ENCODE measurements around the gene RELB. TPM values are rescaled to one million over a fixed set of nuclear protein-coding genes. Genes with fewer than 3 reads are reported as not detected.
A peak's percentile ranks its signal among the peaks of the same experiment; 100 is the strongest.

The RELB gene
- total and polyA plus RNA-seq, 10 of the 15 experiments (the other 5 are each of a cell fraction or from before 2014, with no cell fraction given): 0.66 to 43.8 (median 12.8) TPM

GRCh38 chr19:44968670-44969069 lies 32.6 kb upstream of the RELB start:
- intact Hi-C loops (cut with micrococcal nuclease; ENCODE audit: unreplicated experiment) (no loop called here), in situ Hi-C loops (cut with MboI) (no loop called here)
- 91% methylated on average over 4 of the region's 4 CpGs for WGBS (ENCODE audit: insufficient coverage, insufficient replicate concordance, low lambda C conversion rate, missing lambda C conversion rate)
- ATAC-seq: no peak
- no peak overlapping the region for H3K9ac ChIP-seq (ENCODE audit: control insufficient read depth, insufficient read depth, low read length)
- H3K79me2 ChIP-seq (ENCODE audit: control insufficient read depth, insufficient read depth, low read length): no peaks in the 10 kb centered on the region; the same call in none of the 2 replicates
- RAD21 ChIA-PET (ENCODE audit: unreplicated experiment): no interaction called here
- SMC1A ChIA-PET (ENCODE audit: uncharacterized antibody, unreplicated experiment): no interaction called here
- no peak for FAIRE-seq
- no peak overlapping the region for H2AFZ ChIP-seq (ENCODE audit: control insufficient read depth, low read depth, low read length)
- no peaks in the 10 kb centered on the region for H4K20me1 ChIP-seq (ENCODE audit: control insufficient read depth, insufficient read depth)
- H3K4me1 ChIP-seq (ENCODE audit: control insufficient read depth, insufficient read depth, low read length): no peaks in the 10 kb centered on the region
- no peaks in the 10 kb centered on the region for H3K9me3 ChIP-seq (replicated peaks; ENCODE audit: control insufficient read depth, insufficient read depth, low read length)
- TF ChIP-seq ZNF622 (IDR thresholded peaks at IDR 0.05) (no peak), STAT1 (conservative IDR thresholded peaks at IDR 0.05) (no peak), IRF5 (IDR thresholded peaks at IDR 0.05; ENCODE audit: borderline replicate concordance) (no peak), GABPA (IDR thresholded peaks at IDR 0.05; ENCODE audit: low read depth) (no peak), PAX8 (IDR thresholded peaks at IDR 0.05) (no peak), BHLHE40 (IDR thresholded peaks at IDR 0.05; ENCODE audit: borderline replicate concordance in 1 of 2, low read depth in 2 of 2, low read length in 1 of 2) (no peak), POU2F2 (IDR thresholded peaks at IDR 0.05; ENCODE audit: borderline replicate concordance, low read depth, low read length) (no peak), NFYB (IDR thresholded peaks at IDR 0.05; ENCODE audit: insufficient read depth, low read depth, low read length) (no peak), TARDBP (IDR thresholded peaks at IDR 0.05; ENCODE audit: borderline replicate concordance) (no peak), NFXL1 (IDR thresholded peaks at IDR 0.05; ENCODE audit: borderline replicate concordance) (no peak), RB1 (IDR thresholded peaks at IDR 0.05; ENCODE audit: borderline replicate concordance) (no peak), BCL11A (IDR thresholded peaks at IDR 0.05; ENCODE audit: low read depth, low read length) (no peak)
- TF ChIP-seq, protein P1, sequence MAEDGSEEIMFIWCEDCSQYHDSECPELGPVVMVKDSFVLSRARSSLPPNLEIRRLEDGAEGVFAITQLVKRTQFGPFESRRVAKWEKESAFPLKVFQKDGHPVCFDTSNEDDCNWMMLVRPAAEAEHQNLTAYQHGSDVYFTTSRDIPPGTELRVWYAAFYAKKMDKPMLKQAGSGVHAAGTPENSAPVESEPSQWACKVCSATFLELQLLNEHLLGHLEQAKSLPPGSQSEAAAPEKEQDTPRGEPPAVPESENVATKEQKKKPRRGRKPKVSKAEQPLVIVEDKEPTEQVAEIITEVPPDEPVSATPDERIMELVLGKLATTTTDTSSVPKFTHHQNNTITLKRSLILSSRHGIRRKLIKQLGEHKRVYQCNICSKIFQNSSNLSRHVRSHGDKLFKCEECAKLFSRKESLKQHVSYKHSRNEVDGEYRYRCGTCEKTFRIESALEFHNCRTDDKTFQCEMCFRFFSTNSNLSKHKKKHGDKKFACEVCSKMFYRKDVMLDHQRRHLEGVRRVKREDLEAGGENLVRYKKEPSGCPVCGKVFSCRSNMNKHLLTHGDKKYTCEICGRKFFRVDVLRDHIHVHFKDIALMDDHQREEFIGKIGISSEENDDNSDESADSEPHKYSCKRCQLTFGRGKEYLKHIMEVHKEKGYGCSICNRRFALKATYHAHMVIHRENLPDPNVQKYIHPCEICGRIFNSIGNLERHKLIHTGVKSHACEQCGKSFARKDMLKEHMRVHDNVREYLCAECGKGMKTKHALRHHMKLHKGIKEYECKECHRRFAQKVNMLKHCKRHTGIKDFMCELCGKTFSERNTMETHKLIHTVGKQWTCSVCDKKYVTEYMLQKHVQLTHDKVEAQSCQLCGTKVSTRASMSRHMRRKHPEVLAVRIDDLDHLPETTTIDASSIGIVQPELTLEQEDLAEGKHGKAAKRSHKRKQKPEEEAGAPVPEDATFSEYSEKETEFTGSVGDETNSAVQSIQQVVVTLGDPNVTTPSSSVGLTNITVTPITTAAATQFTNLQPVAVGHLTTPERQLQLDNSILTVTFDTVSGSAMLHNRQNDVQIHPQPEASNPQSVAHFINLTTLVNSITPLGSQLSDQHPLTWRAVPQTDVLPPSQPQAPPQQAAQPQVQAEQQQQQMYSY (CRISPR knock-in tag; IDR thresholded peaks at IDR 0.05): no peak
- BruUV-seq (replicated peaks): TSS peak; percentile 63
- H3K27ac ChIP-seq (ENCODE audit: control insufficient read depth, insufficient read depth): no peak overlapping the region
- H3K4me3 ChIP-seq: no peak overlapping the region
- no peaks in the 10 kb centered on the region for H3K27me3 ChIP-seq (replicated peaks in 1 of 2; ENCODE audit: control insufficient read depth in 2 of 2, insufficient read depth in 2 of 2, low read length in 1 of 2)
- DNase-seq (ENCODE audit: low read depth, low spot score): no peak
- peaks cover 9 to 16% of the 10 kb centered on the region in 2 experiments for H3K36me3 ChIP-seq (ENCODE audit: control insufficient read depth in 2 of 2, insufficient read depth in 2 of 2, low read length in 1 of 2)
- POLR2A ChIA-PET: no interaction called here
- H3K4me2 ChIP-seq (ENCODE audit: control insufficient read depth, insufficient read depth): no peak overlapping the region
- CTCF ChIA-PET: no interaction called here
